Fibroblast of the aortic adventitia (primary cell): ENCODE measurements around the gene ITGAD. TPM values are rescaled to one million over a fixed set of nuclear protein-coding genes. Genes with fewer than 3 reads are reported as not detected.

Experiments used
- total RNA-seq: library from RNA; depleted of rRNA; stranded (reverse); fragments of >200 nt; gene quantifications from 2 replicates; pipeline ENCODE4 v1.2.3, GENCODE V29; 2012; ENCODE audit warnings: low replicate concordance

The ITGAD gene
- total RNA-seq, 1 donor = not detected

Other genes with a start within 250 kb of the ITGAD start
- gene PRSS36, start 243.3 kb upstream of the ITGAD start, total RNA-seq = 1.1 and 3.8 TPM in 2 replicates
- gene FUS, start 213.2 kb upstream of the ITGAD start, total RNA-seq = 41.3 and 65.3 TPM in 2 replicates
- 29.3 and 126 TPM in 2 replicates for gene PYCARD, start 190.6 kb upstream of the ITGAD start, total RNA-seq
- not detected in 2 replicates for gene TRIM72, start 179.2 kb upstream of the ITGAD start, total RNA-seq
- not detected in 2 replicates for gene PYDC1, start 176.2 kb upstream of the ITGAD start, total RNA-seq
- not detected in 2 replicates for gene ITGAM, start 133.4 kb upstream of the ITGAD start, total RNA-seq
- not detected in 2 replicates for gene ITGAX, start 38.2 kb upstream of the ITGAD start, total RNA-seq
- gene COX6A2, start 35.0 kb downstream of the ITGAD start, total RNA-seq = not detected in 2 replicates
- 0.25 and 0.99 TPM in 2 replicates for gene ZNF843, start 49.5 kb downstream of the ITGAD start, total RNA-seq
- gene ARMC5, start 66.2 kb downstream of the ITGAD start, total RNA-seq = 7.4 and 16.9 TPM in 2 replicates
- gene TGFB1I1, start 78.8 kb downstream of the ITGAD start, total RNA-seq = 30.3 and 56.7 TPM in 2 replicates
- not detected in 2 replicates for gene SLC5A2, start 89.8 kb downstream of the ITGAD start, total RNA-seq
- gene RUSF1, start 115.1 kb downstream of the ITGAD start, total RNA-seq = 45.5 and 50.0 TPM in 2 replicates
- not detected in 2 replicates for gene AHSP, start 134.6 kb downstream of the ITGAD start, total RNA-seq